HepG2 (cell line): ENCODE data around the gene RNF13. TPM values are rescaled to one million over a fixed set of nuclear protein-coding genes. Genes with fewer than 3 reads are reported as not detected.

Experiments used
- CAMTA2 ChIP-seq: sonication (generic); formaldehyde crosslinking; IDR thresholded peaks from 2 replicates; pipeline ENCODE4 v1.4.0; 2020; ENCODE audit warnings: mild to moderate bottlenecking, missing genetic modification reagents, borderline replicate concordance
- CREB1 ChIP-seq, 2 experiments: fragments of 450-650 bp in 1 of 2; IDR thresholded peaks; 2 replicates each; pipeline ENCODE4 v1.6.1; 2016 to 2017; ENCODE audit warnings: control low read depth in 1 of 2, mild to moderate bottlenecking in 1 of 2, missing compliant biosample characterization in 1 of 2, missing genetic modification characterization in 1 of 2
- GLI4 ChIP-seq: sonication (generic); formaldehyde crosslinking; IDR thresholded peaks from 2 replicates; pipeline ENCODE4 v1.5.1; 2020; ENCODE audit warnings: missing genetic modification reagents, mild to moderate bottlenecking, moderate library complexity, borderline replicate concordance
- HMGA1 ChIP-seq: sonication (generic); formaldehyde crosslinking; conservative IDR thresholded peaks from 2 replicates; pipeline ENCODE4 v1.4.0; 2020; ENCODE audit warnings: missing genetic modification reagents
- HNRNPL ChIP-seq: fragments of 200-400 bp; formaldehyde crosslinking; IDR thresholded peaks from 2 replicates; pipeline ENCODE4 v1.6.1; 2017; ENCODE audit warnings: mild to moderate bottlenecking, low read depth, low read length
- ISX ChIP-seq: sonication (generic); formaldehyde crosslinking; conservative IDR thresholded peaks from 2 replicates; pipeline ENCODE4 v1.5.0; 2020; ENCODE audit warnings: missing genetic modification reagents
- KLF15 ChIP-seq: sonication (generic); formaldehyde crosslinking; IDR thresholded peaks from 2 replicates; pipeline ENCODE4 v1.8.1; 2023; ENCODE audit warnings: borderline replicate concordance, mild to moderate bottlenecking, inconsistent platforms, missing genetic modification reagents, mixed read lengths
- KLF9 ChIP-seq: IDR thresholded peaks from 2 replicates; pipeline ENCODE4 v1.6.1; 2016; ENCODE audit warnings: low read depth
- RBM22 ChIP-seq: fragments of 200-400 bp; formaldehyde crosslinking; optimal IDR thresholded peaks from 2 replicates; pipeline ENCODE3; 2017; ENCODE audit warnings: mild to moderate bottlenecking, low read length, moderate library complexity
- TARDBP ChIP-seq: sonication (generic); formaldehyde crosslinking; IDR thresholded peaks from 2 replicates; pipeline ENCODE4 v1.8.0; 2022; ENCODE audit warnings: mild to moderate bottlenecking, missing genetic modification reagents
- YEATS2 ChIP-seq: sonication (generic); formaldehyde crosslinking; IDR thresholded peaks from 2 replicates; pipeline ENCODE4 v1.4.0; 2020; ENCODE audit warnings: missing genetic modification reagents, borderline replicate concordance
- ZFX ChIP-seq: sonication (generic); formaldehyde crosslinking; IDR thresholded peaks from 2 replicates; pipeline ENCODE4 v1.4.0; 2020; ENCODE audit warnings: mild to moderate bottlenecking, low read depth, missing genetic modification reagents, moderate library complexity
- ZNF550 ChIP-seq: sonication (generic); formaldehyde crosslinking; IDR thresholded peaks from 2 replicates; pipeline ENCODE4 v1.4.0; 2020; ENCODE audit warnings: mild to moderate bottlenecking, missing genetic modification reagents, borderline replicate concordance
- ZNF790 ChIP-seq: sonication (generic); formaldehyde crosslinking; IDR thresholded peaks from 2 replicates; pipeline ENCODE4 v1.8.0; 2022; ENCODE audit warnings: missing genetic modification reagents, mild to moderate bottlenecking, borderline replicate concordance
- polyA plus RNA-seq, 8 experiments: library from polyadenylated mRNA; depleted of rRNA in 3 of 8; stranded (reverse) in 7 of 8; unstranded in 1 of 8; fragments of >200 nt; fragmentation: Illumina TruSeq in 4 of 8; extraction: Trizol in 4 of 8; gene quantifications; 2 replicates each; pipeline versions ENCODE4 v1.2.1 to v1.2.3, GENCODE V29; 2011 to 2016; ENCODE audit warnings: low read depth in 4 of 8, missing spikeins in 1 of 8, mixed read lengths in 1 of 8; ENCODE audit not compliant: insufficient read depth in 1 of 8
- total RNA-seq, 5 experiments: library from RNA; depleted of rRNA; stranded (reverse); fragments of >200 nt; fragmentation: Illumina TruSeq; extraction: Trizol; gene quantifications; 2 replicates each; pipeline ENCODE4 v1.2.3, GENCODE V29; 2016; ENCODE audit warnings: low read depth in 1 of 5
- TF ChIP-seq, protein P1 (sequence below): IDR thresholded peaks from 2 replicates; pipeline ENCODE4 v1.6.1; 2016
- TF ChIP-seq, protein P2 (sequence below): sonication (generic); formaldehyde crosslinking; IDR thresholded peaks from 2 replicates; pipeline ENCODE4 v1.4.0; 2020; ENCODE audit warnings: mild to moderate bottlenecking, missing genetic modification reagents
- TF ChIP-seq, protein P3 (sequence below): sonication (generic); formaldehyde crosslinking; IDR thresholded peaks from 2 replicates; pipeline ENCODE4 v1.5.0; 2020; ENCODE audit warnings: missing genetic modification reagents
- TF ChIP-seq, protein P4 (sequence below): sonication (generic); formaldehyde crosslinking; IDR thresholded peaks from 2 replicates; pipeline ENCODE4 v1.5.1; 2020; ENCODE audit warnings: mild to moderate bottlenecking, missing genetic modification reagents, borderline replicate concordance
- TF ChIP-seq, protein P5 (sequence below): IDR thresholded peaks from 2 replicates; pipeline ENCODE4 v1.6.1; 2018; ENCODE audit warnings: missing genetic modification reagents

RNF13 gene
- total and polyA plus RNA-seq, 2 of the 13 experiments (the other 11 are each of a cell fraction or from before 2014, with no cell fraction given): 39.8 to 46.0 TPM

DNA sequence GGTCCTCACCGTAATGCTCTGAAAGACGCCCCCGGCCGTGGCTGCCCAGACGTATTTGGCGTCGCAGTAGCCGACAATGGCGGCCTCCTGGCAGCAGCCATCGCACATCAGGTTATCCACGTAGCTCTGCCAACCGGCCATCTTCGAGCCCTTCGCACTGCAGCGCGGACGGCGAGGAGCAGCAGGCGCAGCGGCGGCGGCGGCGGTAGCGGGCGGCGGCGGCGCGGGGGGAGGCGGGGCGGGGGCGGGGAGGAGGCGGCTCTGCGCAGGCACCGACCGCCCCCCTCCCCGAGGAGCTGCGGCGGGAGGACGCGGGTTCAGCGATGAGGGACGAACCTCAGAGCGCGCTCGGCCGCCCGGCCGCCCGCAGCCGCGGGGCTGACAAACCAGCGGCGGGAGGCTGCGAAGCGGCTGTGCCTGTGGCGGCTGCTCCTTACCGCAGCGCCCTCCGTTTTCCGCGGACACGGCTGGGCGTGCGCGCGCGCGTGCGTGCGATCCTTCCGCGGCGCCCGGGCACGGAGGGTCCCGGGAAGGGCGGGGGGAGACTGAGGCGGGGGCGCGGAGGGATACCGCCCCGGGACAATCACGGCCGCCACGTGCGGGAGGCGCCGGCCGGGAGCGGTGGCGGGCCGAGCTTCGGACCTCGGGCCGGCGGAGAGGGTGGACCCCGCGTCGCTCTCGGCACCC, 157.8 kb downstream of the RNF13 start, which contains the start of gene PFN2 (continued):
- no peak for TF ChIP-seq ZNF550 (CRISPR knock-in tag)
- TF ChIP-seq, protein P1, sequence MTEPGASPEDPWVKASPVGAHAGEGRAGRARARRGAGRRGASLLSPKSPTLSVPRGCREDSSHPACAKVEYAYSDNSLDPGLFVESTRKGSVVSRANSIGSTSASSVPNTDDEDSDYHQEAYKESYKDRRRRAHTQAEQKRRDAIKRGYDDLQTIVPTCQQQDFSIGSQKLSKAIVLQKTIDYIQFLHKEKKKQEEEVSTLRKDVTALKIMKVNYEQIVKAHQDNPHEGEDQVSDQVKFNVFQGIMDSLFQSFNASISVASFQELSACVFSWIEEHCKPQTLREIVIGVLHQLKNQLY (CRISPR knock-in tag): no peak
- peak; percentile 84 for TF ChIP-seq TARDBP
- no peak; the same call in 1 of the 2 replicates for TF ChIP-seq KLF15 (CRISPR knock-in tag)
- no peak for TF ChIP-seq CAMTA2 (CRISPR knock-in tag)
- TF ChIP-seq, protein P2, sequence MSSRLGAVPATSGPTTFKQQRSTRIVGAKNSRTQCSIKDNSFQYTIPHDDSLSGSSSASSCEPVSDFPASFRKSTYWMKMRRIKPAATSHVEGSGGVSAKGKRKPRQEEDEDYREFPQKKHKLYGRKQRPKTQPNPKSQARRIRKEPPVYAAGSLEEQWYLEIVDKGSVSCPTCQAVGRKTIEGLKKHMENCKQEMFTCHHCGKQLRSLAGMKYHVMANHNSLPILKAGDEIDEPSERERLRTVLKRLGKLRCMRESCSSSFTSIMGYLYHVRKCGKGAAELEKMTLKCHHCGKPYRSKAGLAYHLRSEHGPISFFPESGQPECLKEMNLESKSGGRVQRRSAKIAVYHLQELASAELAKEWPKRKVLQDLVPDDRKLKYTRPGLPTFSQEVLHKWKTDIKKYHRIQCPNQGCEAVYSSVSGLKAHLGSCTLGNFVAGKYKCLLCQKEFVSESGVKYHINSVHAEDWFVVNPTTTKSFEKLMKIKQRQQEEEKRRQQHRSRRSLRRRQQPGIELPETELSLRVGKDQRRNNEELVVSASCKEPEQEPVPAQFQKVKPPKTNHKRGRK (CRISPR knock-in tag): no peak
- TF ChIP-seq ZNF790 (CRISPR knock-in tag): no peak; the same call in 1 of the 2 replicates
- TF ChIP-seq, protein P3, sequence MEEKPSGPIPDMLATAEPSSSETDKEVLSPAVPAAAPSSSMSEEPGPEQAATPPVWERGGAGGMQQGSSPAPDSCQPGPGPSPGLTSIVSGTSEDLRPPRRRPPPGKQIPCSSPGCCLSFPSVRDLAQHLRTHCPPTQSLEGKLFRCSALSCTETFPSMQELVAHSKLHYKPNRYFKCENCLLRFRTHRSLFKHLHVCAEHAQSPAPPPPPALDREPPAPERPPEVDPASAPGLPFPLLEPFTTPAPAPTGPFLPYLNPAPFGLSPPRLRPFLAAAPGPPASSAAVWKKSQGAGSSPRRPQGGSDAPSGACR (CRISPR knock-in tag): no peak
- TF ChIP-seq RBM22: no peak
- peak; percentile 43; the same call in 1 of the 2 replicates for TF ChIP-seq YEATS2 (CRISPR knock-in tag)
- TF ChIP-seq CREB1 (IDR thresholded peaks at IDR 0.05): no peak
- no peak for TF ChIP-seq CREB1 (CRISPR knock-in tag; IDR thresholded peaks at IDR 0.05)
- TF ChIP-seq KLF9 (CRISPR knock-in tag): no peak
- TF ChIP-seq HMGA1 (CRISPR knock-in tag): no peak
- TF ChIP-seq ZFX (CRISPR knock-in tag): peak; percentile 72
- TF ChIP-seq, protein P4, sequence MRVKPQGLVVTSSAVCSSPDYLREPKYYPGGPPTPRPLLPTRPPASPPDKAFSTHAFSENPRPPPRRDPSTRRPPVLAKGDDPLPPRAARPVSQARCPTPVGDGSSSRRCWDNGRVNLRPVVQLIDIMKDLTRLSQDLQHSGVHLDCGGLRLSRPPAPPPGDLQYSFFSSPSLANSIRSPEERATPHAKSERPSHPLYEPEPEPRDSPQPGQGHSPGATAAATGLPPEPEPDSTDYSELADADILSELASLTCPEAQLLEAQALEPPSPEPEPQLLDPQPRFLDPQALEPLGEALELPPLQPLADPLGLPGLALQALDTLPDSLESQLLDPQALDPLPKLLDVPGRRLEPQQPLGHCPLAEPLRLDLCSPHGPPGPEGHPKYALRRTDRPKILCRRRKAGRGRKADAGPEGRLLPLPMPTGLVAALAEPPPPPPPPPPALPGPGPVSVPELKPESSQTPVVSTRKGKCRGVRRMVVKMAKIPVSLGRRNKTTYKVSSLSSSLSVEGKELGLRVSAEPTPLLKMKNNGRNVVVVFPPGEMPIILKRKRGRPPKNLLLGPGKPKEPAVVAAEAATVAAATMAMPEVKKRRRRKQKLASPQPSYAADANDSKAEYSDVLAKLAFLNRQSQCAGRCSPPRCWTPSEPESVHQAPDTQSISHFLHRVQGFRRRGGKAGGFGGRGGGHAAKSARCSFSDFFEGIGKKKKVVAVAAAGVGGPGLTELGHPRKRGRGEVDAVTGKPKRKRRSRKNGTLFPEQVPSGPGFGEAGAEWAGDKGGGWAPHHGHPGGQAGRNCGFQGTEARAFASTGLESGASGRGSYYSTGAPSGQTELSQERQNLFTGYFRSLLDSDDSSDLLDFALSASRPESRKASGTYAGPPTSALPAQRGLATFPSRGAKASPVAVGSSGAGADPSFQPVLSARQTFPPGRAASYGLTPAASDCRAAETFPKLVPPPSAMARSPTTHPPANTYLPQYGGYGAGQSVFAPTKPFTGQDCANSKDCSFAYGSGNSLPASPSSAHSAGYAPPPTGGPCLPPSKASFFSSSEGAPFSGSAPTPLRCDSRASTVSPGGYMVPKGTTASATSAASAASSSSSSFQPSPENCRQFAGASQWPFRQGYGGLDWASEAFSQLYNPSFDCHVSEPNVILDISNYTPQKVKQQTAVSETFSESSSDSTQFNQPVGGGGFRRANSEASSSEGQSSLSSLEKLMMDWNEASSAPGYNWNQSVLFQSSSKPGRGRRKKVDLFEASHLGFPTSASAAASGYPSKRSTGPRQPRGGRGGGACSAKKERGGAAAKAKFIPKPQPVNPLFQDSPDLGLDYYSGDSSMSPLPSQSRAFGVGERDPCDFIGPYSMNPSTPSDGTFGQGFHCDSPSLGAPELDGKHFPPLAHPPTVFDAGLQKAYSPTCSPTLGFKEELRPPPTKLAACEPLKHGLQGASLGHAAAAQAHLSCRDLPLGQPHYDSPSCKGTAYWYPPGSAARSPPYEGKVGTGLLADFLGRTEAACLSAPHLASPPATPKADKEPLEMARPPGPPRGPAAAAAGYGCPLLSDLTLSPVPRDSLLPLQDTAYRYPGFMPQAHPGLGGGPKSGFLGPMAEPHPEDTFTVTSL (CRISPR knock-in tag): 0 out of 2 replicates have a peak, but pooled peaks have one; percentile 34
- no peak for TF ChIP-seq ISX (CRISPR knock-in tag)
- TF ChIP-seq GLI4 (CRISPR knock-in tag): no peak
- TF ChIP-seq HNRNPL: no peak
- TF ChIP-seq, protein P5, sequence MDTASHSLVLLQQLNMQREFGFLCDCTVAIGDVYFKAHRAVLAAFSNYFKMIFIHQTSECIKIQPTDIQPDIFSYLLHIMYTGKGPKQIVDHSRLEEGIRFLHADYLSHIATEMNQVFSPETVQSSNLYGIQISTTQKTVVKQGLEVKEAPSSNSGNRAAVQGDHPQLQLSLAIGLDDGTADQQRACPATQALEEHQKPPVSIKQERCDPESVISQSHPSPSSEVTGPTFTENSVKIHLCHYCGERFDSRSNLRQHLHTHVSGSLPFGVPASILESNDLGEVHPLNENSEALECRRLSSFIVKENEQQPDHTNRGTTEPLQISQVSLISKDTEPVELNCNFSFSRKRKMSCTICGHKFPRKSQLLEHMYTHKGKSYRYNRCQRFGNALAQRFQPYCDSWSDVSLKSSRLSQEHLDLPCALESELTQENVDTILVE (CRISPR knock-in tag): peak; percentile 95; the same call in 1 of the 2 replicates
